ENCODE measurements around the gene SYT14. TPM values are rescaled to one million over a fixed set of nuclear protein-coding genes. Genes with fewer than 3 reads are reported as not detected.
"Not testable (repeated sequence)": the region's sequence is repeated elsewhere in the genome, so short reads cannot be mapped to it uniquely, and the experiment has no call there.

Gene SYT14
- total RNA-seq, 8 experiments from 2014 or later, result 6.6 to 17.8 (median 14.1) TPM

GRCh38 chr1:209959623-209960022 is 21.6 kb downstream of the SYT14 start:
- Histone ChIP-seq H3K4me1 (replicated peaks in 1 of 2) (no peaks in the 10 kb centered on the region), H3K27ac (no peak overlapping the region), H3K4me3 (no peak overlapping the region)
- peak in 3 of 8 experiments; percentile 55 to 79 (median 71) for ATAC-seq (replicated peaks in 6 of 8)
- 17 to 100% (median 90%) methylated on average over 1 to 2 of the region's 2 CpGs; no CpG with 5 or more reads in 1 of the 10 experiments for WGBS, 10 experiments
- in situ Hi-C loops (cut with MboI; ENCODE audit: low pct_unique_long_range_greater_than_20kb in 2 of 9, low sequenced_read_pairs in 9 of 9, unreplicated experiment in 9 of 9), result no loop called here

GRCh38 chr1:209960926-209961325 is 22.9 kb downstream of the SYT14 start:
- 37 to 100% (median 79%) methylated on average over 1 to 2 of the region's 2 CpGs; no CpG with 5 or more reads in 3 of the 10 experiments for WGBS, 10 experiments
- ATAC-seq (replicated peaks in 6 of 8), result no peak
- Histone ChIP-seq H3K27ac (no peak overlapping the region), H3K4me3 (no peak overlapping the region), H3K4me1 (replicated peaks in 1 of 2) (no peaks in the 10 kb centered on the region)
- in situ Hi-C loops (cut with MboI; ENCODE audit: low pct_unique_long_range_greater_than_20kb in 2 of 9, low sequenced_read_pairs in 9 of 9, unreplicated experiment in 9 of 9), result no loop called here

- no peak overlapping the region for H3K27ac ChIP-seq
- in situ Hi-C loops (cut with MboI; ENCODE audit: low pct_unique_long_range_greater_than_20kb in 2 of 9, low sequenced_read_pairs in 9 of 9, unreplicated experiment in 9 of 9), result no loop called here
- WGBS, 10 experiments, result 2 to 90% (median 73%) methylated on average over 2 to 4 of the region's 4 CpGs
- peak in 2 of 8 experiments; percentile 41 to 59 for ATAC-seq (replicated peaks in 6 of 8)
- no peak overlapping the region for H3K4me3 ChIP-seq
- no peaks in the 10 kb centered on the region for H3K4me1 ChIP-seq (replicated peaks in 1 of 2)
Measured at GRCh38 chr1:209962388-209962787, 24.4 kb downstream of the SYT14 start.

GRCh38 chr1:209962856-209963255 is 24.8 kb downstream of the SYT14 start:
- Histone ChIP-seq H3K27ac (no peak overlapping the region), H3K4me3 (no peak overlapping the region), H3K4me1 (replicated peaks in 1 of 2) (no peaks in the 10 kb centered on the region)
- WGBS, 10 experiments, result 0 to 91% (median 63%) methylated on average over 1 of the region's 1 CpG; no CpG with 5 or more reads in 3 of the 10 experiments
- no peak for ATAC-seq (replicated peaks in 6 of 8)
- in situ Hi-C loops (cut with MboI; ENCODE audit: low pct_unique_long_range_greater_than_20kb in 2 of 9, low sequenced_read_pairs in 9 of 9, unreplicated experiment in 9 of 9), result no loop called here

- Histone ChIP-seq H3K4me3 (no peak overlapping the region), H3K4me1 (replicated peaks in 1 of 2) (no peaks in the 10 kb centered on the region), H3K27ac (no peak overlapping the region)
- no peak for ATAC-seq (replicated peaks in 6 of 8)
- 20 to 100% (median 91%) methylated on average over 1 to 9 of the region's 9 CpGs for WGBS, 10 experiments
- in situ Hi-C loops (cut with MboI; ENCODE audit: low pct_unique_long_range_greater_than_20kb in 2 of 9, low sequenced_read_pairs in 9 of 9, unreplicated experiment in 9 of 9), result no loop called here
Measured at GRCh38 chr1:209965996-209966395, 28.0 kb downstream of the SYT14 start.

- H3K4me1 ChIP-seq (replicated peaks in 1 of 2); H3K27ac ChIP-seq; H3K4me3 ChIP-seq; ATAC-seq (replicated peaks in 6 of 8): not testable (repeated sequence)
- 55 to 100% (median 75%) methylated on average over 2 to 6 of the region's 14 CpGs; no CpG with 5 or more reads in 6 of the 10 experiments for WGBS, 10 experiments
- in situ Hi-C loops (cut with MboI; ENCODE audit: low pct_unique_long_range_greater_than_20kb in 2 of 9, low sequenced_read_pairs in 9 of 9, unreplicated experiment in 9 of 9), result loop anchor here in 4 of 9 experiments (25.0 kb wide), 1 partner anchor 116 kb away; no protein-coding TSS in a partner anchor
Measured at GRCh38 chr1:209978721-209979120, 40.7 kb downstream of the SYT14 start.

GRCh38 chr1:209983953-209984352 is 45.9 kb downstream of the SYT14 start:
- Histone ChIP-seq H3K27ac (no peak overlapping the region), H3K4me3 (no peak overlapping the region), H3K4me1 (replicated peaks in 1 of 2) (no peaks in the 10 kb centered on the region)
- in situ Hi-C loops (cut with MboI; ENCODE audit: low pct_unique_long_range_greater_than_20kb in 2 of 9, low sequenced_read_pairs in 9 of 9, unreplicated experiment in 9 of 9), result loop anchor here in 8 of 9 experiments (10.0 to 25.0 kb wide), 2 partner anchors 119 to 122 kb away; no protein-coding TSS in a partner anchor
- ATAC-seq (replicated peaks in 6 of 8), result no peak
- 25 to 100% (median 76%) methylated on average over 1 to 3 of the region's 3 CpGs; no CpG with 5 or more reads in 2 of the 10 experiments for WGBS, 10 experiments

GRCh38 chr1:209985002-209985401 is 47.0 kb downstream of the SYT14 start:
- in situ Hi-C loops (cut with MboI; ENCODE audit: low pct_unique_long_range_greater_than_20kb in 2 of 9, low sequenced_read_pairs in 9 of 9, unreplicated experiment in 9 of 9), result loop anchor here in 8 of 9 experiments (10.0 to 25.0 kb wide), 2 partner anchors 120 to 123 kb away; no protein-coding TSS in a partner anchor
- Histone ChIP-seq H3K27ac (no peak overlapping the region), H3K4me3 (no peak overlapping the region), H3K4me1 (replicated peaks in 1 of 2) (no peaks in the 10 kb centered on the region)
- WGBS, 10 experiments, result 41 to 89% (median 85%) methylated on average over 2 to 3 of the region's 3 CpGs; no CpG with 5 or more reads in 3 of the 10 experiments
- ATAC-seq (replicated peaks in 6 of 8), result no peak

- WGBS, 10 experiments, result 80 to 100% (median 94%) methylated on average over 1 to 2 of the region's 2 CpGs; no CpG with 5 or more reads in 3 of the 10 experiments
- Histone ChIP-seq H3K4me3 (no peak overlapping the region), H3K27ac (no peak overlapping the region), H3K4me1 (replicated peaks in 1 of 2) (no peaks in the 10 kb centered on the region)
- ATAC-seq (replicated peaks in 6 of 8), result no peak
- in situ Hi-C loops (cut with MboI; ENCODE audit: low pct_unique_long_range_greater_than_20kb in 2 of 9, low sequenced_read_pairs in 9 of 9, unreplicated experiment in 9 of 9), result loop anchor here in 8 of 9 experiments (10.0 to 25.0 kb wide), 2 partner anchors 124 to 126 kb away; no protein-coding TSS in a partner anchor
Measured at GRCh38 chr1:209988706-209989105, 50.7 kb downstream of the SYT14 start.

- 0 to 100% (median 57%) methylated on average over 1 to 3 of the region's 3 CpGs for WGBS, 10 experiments
- in situ Hi-C loops (cut with MboI; ENCODE audit: low pct_unique_long_range_greater_than_20kb in 2 of 9, low sequenced_read_pairs in 9 of 9, unreplicated experiment in 9 of 9), result loop anchor here in 8 of 9 experiments (10.0 to 25.0 kb wide), 2 partner anchors 125 to 127 kb away; no protein-coding TSS in a partner anchor
- ATAC-seq (replicated peaks in 6 of 8), result peak in 3 of 8 experiments; percentile 63 to 69 (median 65)
Measured at GRCh38 chr1:209989525-209989924, 51.5 kb downstream of the SYT14 start.

GRCh38 chr1:209993061-209993830 is 55.2 kb downstream of the SYT14 start:
- WGBS, 10 experiments, result 71 to 100% (median 85%) methylated on average over 1 to 9 of the region's 9 CpGs; no CpG with 5 or more reads in 3 of the 10 experiments
- ATAC-seq (replicated peaks in 6 of 8), result no peak
- Histone ChIP-seq H3K4me3 (no peak overlapping the region), H3K4me1 (replicated peaks in 1 of 2) (no peaks in the 10 kb centered on the region), H3K27ac (no peak overlapping the region)
- in situ Hi-C loops (cut with MboI; ENCODE audit: low pct_unique_long_range_greater_than_20kb in 2 of 9, low sequenced_read_pairs in 9 of 9, unreplicated experiment in 9 of 9), result loop anchor here in 4 of 9 experiments (25.0 kb wide), 1 partner anchor 131 kb away; no protein-coding TSS in a partner anchor

More at GRCh38 chr1:209989525-209989924, 51.5 kb downstream of the SYT14 start:
- no peaks in the 10 kb centered on the region for H3K4me1 ChIP-seq (replicated peaks in 1 of 2)
- no peak overlapping the region for H3K27ac ChIP-seq
- no peak overlapping the region for H3K4me3 ChIP-seq

- Histone ChIP-seq H3K27ac (no peak overlapping the region), H3K4me1 (replicated peaks in 1 of 2) (no peaks in the 10 kb centered on the region), H3K4me3 (no peak overlapping the region)
- in situ Hi-C loops (cut with MboI; ENCODE audit: low pct_unique_long_range_greater_than_20kb in 2 of 9, low sequenced_read_pairs in 9 of 9, unreplicated experiment in 9 of 9), result loop anchor here in 4 of 9 experiments (25.0 kb wide), 1 partner anchor 134 kb away; no protein-coding TSS in a partner anchor
- 59 to 100% (median 79%) methylated on average over 1 to 2 of the region's 2 CpGs; no CpG with 5 or more reads in 1 of the 10 experiments for WGBS, 10 experiments
- ATAC-seq (replicated peaks in 6 of 8), result no peak
Measured at GRCh38 chr1:209996348-209996747, 58.3 kb downstream of the SYT14 start.

- Histone ChIP-seq H3K27ac (no peak overlapping the region), H3K4me1 (replicated peaks in 1 of 2) (no peaks in the 10 kb centered on the region), H3K4me3 (no peak overlapping the region)
- in situ Hi-C loops (cut with MboI; ENCODE audit: low pct_unique_long_range_greater_than_20kb in 2 of 9, low sequenced_read_pairs in 9 of 9, unreplicated experiment in 9 of 9), result loop anchor here in 4 of 9 experiments (25.0 kb wide), 1 partner anchor 137 kb away; no protein-coding TSS in a partner anchor
- WGBS, 10 experiments, result 0 to 100% (median 38%) methylated on average over 1 of the region's 1 CpG
- no peak for ATAC-seq (replicated peaks in 6 of 8)
Measured at GRCh38 chr1:209999005-209999404, 61.0 kb downstream of the SYT14 start.

All from motor neuron (in vitro differentiated cells).